ACC112 (cell line): ENCODE results near the gene AQP12A.

ENCODE experiments used
- H2AFZ ChIP-seq: fragments of 200-600 bp; sonication (generic); one replicate; pipeline ENCODE4 v1.6.0; 2017; ENCODE audit warnings: antibody characterized with exemption, low read length; ENCODE audit not compliant: unreplicated experiment
- H3K27ac ChIP-seq: fragments of 200-600 bp; sonication (generic); 2 replicates; pipeline ENCODE4 v1.5.1; 2014; ENCODE audit warnings: low read depth, mild to moderate bottlenecking, antibody characterized with exemption, low read length, moderate library complexity
- H3K27me3 ChIP-seq: fragments of 200-600 bp; sonication (generic); 2 replicates; pipeline ENCODE4 v1.6.1; 2014; ENCODE audit warnings: mild to moderate bottlenecking, antibody characterized with exemption, low read length, moderate library complexity, mixed read lengths; ENCODE audit not compliant: insufficient read depth
- H3K36me3 ChIP-seq: fragments of 200-600 bp; sonication (generic); 2 replicates; pipeline ENCODE4 v1.6.1; 2016; ENCODE audit warnings: mild to moderate bottlenecking, antibody characterized with exemption, low read length, moderate library complexity, mixed read lengths; ENCODE audit not compliant: insufficient read depth
- H3K4me1 ChIP-seq: fragments of 200-600 bp; sonication (generic); one replicate; pipeline ENCODE4 v1.6.1; 2016; ENCODE audit warnings: low read length, mixed read lengths; ENCODE audit not compliant: insufficient read depth, unreplicated experiment, control insufficient read depth
- H3K4me3 ChIP-seq: fragments of 200-600 bp; sonication (generic); 2 replicates; pipeline ENCODE4 v1.5.1; 2014; ENCODE audit warnings: mild to moderate bottlenecking, low read depth, low read length
- H3K79me2 ChIP-seq: fragments of 200-600 bp; sonication (generic); one replicate; pipeline ENCODE4 v1.6.0; 2016; ENCODE audit warnings: low read length; ENCODE audit not compliant: control insufficient read depth, unreplicated experiment, insufficient read depth

AQP12A gene

GRCh38 chr2:240719676-240720545 is 28.2 kb downstream of the AQP12A start:
- no peak overlapping the region for H3K4me3 ChIP-seq
- H3K27me3 ChIP-seq: peaks cover 26% of the 10 kb centered on the region; the same call in 1 of the 2 replicates
- H3K36me3 ChIP-seq: no peaks in the 10 kb centered on the region

GRCh38 chr2:240720686-240721595 is 29.3 kb downstream of the AQP12A start:
- Histone ChIP-seq H3K27ac (no peak overlapping the region), H3K27me3 (peaks cover 17% of the 10 kb centered on the region; the same call in 1 of the 2 replicates), H3K4me3 (no peak overlapping the region), H2AFZ (no peak overlapping the region), H3K4me1 (no peaks in the 10 kb centered on the region), H3K79me2 (no peaks in the 10 kb centered on the region), H3K36me3 (no peaks in the 10 kb centered on the region)

More at GRCh38 chr2:240719676-240720545, 28.2 kb downstream of the AQP12A start:
- no peaks in the 10 kb centered on the region for H3K79me2 ChIP-seq
- no peaks in the 10 kb centered on the region for H3K4me1 ChIP-seq
- no peak overlapping the region for H2AFZ ChIP-seq
- H3K27ac ChIP-seq: no peak overlapping the region

GRCh38 chr2:240721596-240722180 is 30.0 kb downstream of the AQP12A start:
- no peaks in the 10 kb centered on the region for H3K4me1 ChIP-seq
- H3K27me3 ChIP-seq: 0 out of 2 replicates have a peak, but pooled peaks cover 12% of the 10 kb centered on the region
- no peaks in the 10 kb centered on the region for H3K36me3 ChIP-seq
- no peak overlapping the region for H2AFZ ChIP-seq
- H3K4me3 ChIP-seq: no peak overlapping the region
- no peaks in the 10 kb centered on the region for H3K79me2 ChIP-seq
- H3K27ac ChIP-seq: no peak overlapping the region

- Histone ChIP-seq H3K79me2 (no peaks in the 10 kb centered on the region), H2AFZ (no peak overlapping the region), H3K27me3 (0 out of 2 replicates have a peak, but pooled peaks cover 12% of the 10 kb centered on the region), H3K4me3 (no peak overlapping the region), H3K36me3 (no peaks in the 10 kb centered on the region), H3K4me1 (no peaks in the 10 kb centered on the region), H3K27ac (no peak overlapping the region)
Measured at GRCh38 chr2:240722376-240722775, 30.7 kb downstream of the AQP12A start.

- Histone ChIP-seq H3K4me1 (no peaks in the 10 kb centered on the region), H3K27me3 (0 out of 2 replicates have a peak, but pooled peaks cover 12% of the 10 kb centered on the region), H2AFZ (no peak overlapping the region), H3K4me3 (no peak overlapping the region), H3K79me2 (no peaks in the 10 kb centered on the region), H3K36me3 (no peaks in the 10 kb centered on the region), H3K27ac (no peak overlapping the region)
Measured at GRCh38 chr2:240722796-240723735, 31.4 kb downstream of the AQP12A start.

- Histone ChIP-seq H3K4me1 (no peaks in the 10 kb centered on the region), H2AFZ (no peak overlapping the region), H3K27me3 (0 out of 2 replicates have a peak, but pooled peaks cover 6% of the 10 kb centered on the region), H3K27ac (no peak overlapping the region), H3K79me2 (no peaks in the 10 kb centered on the region), H3K4me3 (no peak overlapping the region), H3K36me3 (no peaks in the 10 kb centered on the region)
Measured at GRCh38 chr2:240723851-240724250, 32.2 kb downstream of the AQP12A start.

GRCh38 chr2:240724431-240724830 is 32.8 kb downstream of the AQP12A start:
- Histone ChIP-seq H3K36me3 (no peaks in the 10 kb centered on the region), H3K27me3 (0 out of 2 replicates have a peak, but pooled peaks cover under 1% of the 10 kb centered on the region)

GRCh38 chr2:240725266-240725665 is 33.6 kb downstream of the AQP12A start:
- Histone ChIP-seq H3K4me3 (no peak overlapping the region), H3K27ac (no peak overlapping the region), H3K79me2 (no peaks in the 10 kb centered on the region), H2AFZ (no peak overlapping the region), H3K36me3 (no peaks in the 10 kb centered on the region), H3K27me3 (peaks cover 3% of the 10 kb centered on the region; the same call in 1 of the 2 replicates), H3K4me1 (no peaks in the 10 kb centered on the region)

More at GRCh38 chr2:240724431-240724830, 32.8 kb downstream of the AQP12A start:
- Histone ChIP-seq H3K79me2 (no peaks in the 10 kb centered on the region), H3K4me1 (no peaks in the 10 kb centered on the region), H3K27ac (no peak overlapping the region), H2AFZ (no peak overlapping the region), H3K4me3 (no peak overlapping the region)

GRCh38 chr2:240725671-240726070 is 34.0 kb downstream of the AQP12A start:
- no peak overlapping the region for H3K4me3 ChIP-seq
- H2AFZ ChIP-seq: no peak overlapping the region
- H3K79me2 ChIP-seq: no peaks in the 10 kb centered on the region
- no peaks in the 10 kb centered on the region for H3K36me3 ChIP-seq
- H3K27ac ChIP-seq: no peak overlapping the region
- peaks cover 7% of the 10 kb centered on the region for H3K27me3 ChIP-seq
- no peaks in the 10 kb centered on the region for H3K4me1 ChIP-seq
